Sigmoid colon (tissue), 7 donors: Measurements from ENCODE around the gene EPN3. TPM values are rescaled to one million over a fixed set of nuclear protein-coding genes. Genes with fewer than 3 reads are reported as not detected.

Source experiments
- DNase-seq: peaks from one replicate; pipeline ENCODE4 v3.0.0-alpha.2; 2019
- H3K27ac ChIP-seq, 4 donors: fragments of 200-600 bp; sonication (generic); one replicate each; pipeline ENCODE4 v1.5.1; 2016 to 2019; ENCODE audit warnings: mild to moderate bottlenecking in 1 of 4
- H3K27me3 ChIP-seq, 3 donors: fragments of 200-600 bp; sonication (generic); one replicate each; pipeline ENCODE4 v1.5.1; 2019; ENCODE audit warnings: mild to moderate bottlenecking in 1 of 3
- H3K36me3 ChIP-seq, 4 donors: fragments of 200-600 bp; sonication (generic); one replicate each; pipeline ENCODE4 v1.5.1; 2016 to 2019
- H3K4me1 ChIP-seq, 4 donors: fragments of 200-600 bp; sonication (generic); one replicate each; pipeline ENCODE4 v1.5.1; 2017 to 2019
- H3K4me3 ChIP-seq, 4 donors: fragments of 200-600 bp; sonication (generic); one replicate each; pipeline ENCODE4 v1.5.1; 2017 to 2019; ENCODE audit warnings: mild to moderate bottlenecking in 2 of 4, moderate library complexity in 1 of 4
- H3K9me3 ChIP-seq, 4 donors: fragments of 200-600 bp in 3 of 4; sonication (generic) in 3 of 4; one replicate each; pipeline versions ENCODE4 v1.5.1 to v1.6.1; 2013 to 2019
- CTCF ChIP-seq, 4 experiments: fragments of 450-650 bp in 3 of 4; fragments of 200-600 bp in 1 of 4; IDR thresholded peaks; one replicate each; pipeline ENCODE4 v1.5.1; 2016 to 2019; ENCODE audit warnings: antibody characterized with exemption in 4 of 4, mild to moderate bottlenecking in 3 of 4, moderate library complexity in 2 of 4
- EP300 ChIP-seq, 4 donors: sonication (generic); formaldehyde crosslinking; IDR thresholded peaks; one replicate each; pipeline ENCODE4 v1.6.1; 2017; ENCODE audit warnings: antibody characterized with exemption in 4 of 4
- POLR2A ChIP-seq, 2 donors: fragments of 450-650 bp; IDR thresholded peaks; one replicate each; pipeline ENCODE4 v1.6.1; 2016; ENCODE audit warnings: antibody characterized with exemption in 2 of 2, mild to moderate bottlenecking in 2 of 2, moderate library complexity in 2 of 2
- POLR2AphosphoS5 ChIP-seq, 4 donors: sonication (generic); formaldehyde crosslinking; IDR thresholded peaks; one replicate each; pipeline ENCODE4 v1.6.1; 2017; ENCODE audit warnings: antibody characterized with exemption in 4 of 4
- WGBS, 2 donors: extraction: QIAGEN DNeasy Blood & Tissue Kit; methylation state at CpG; one replicate each; pipeline ENCODE4 v1.1.7; 2013; 5-methylcytosine and 5-hydroxymethylcytosine counted together
- intact Hi-C: fragments of 100-400 bp; cut with DNase I; formaldehyde crosslinking; loops from one replicate; pipeline ENCODE4 v1.15.1; 2023
- polyA plus RNA-seq, 3 donors: library from polyadenylated mRNA; stranded (reverse); fragments of 200-250 nt; gene quantifications; one replicate each; pipeline ENCODE4 v1.2.3, GENCODE V29; 2013
- total RNA-seq, 4 donors: library from RNA; depleted of rRNA; stranded (reverse); fragments of >200 nt; gene quantifications; one replicate each; pipeline ENCODE4 v1.1.0, GENCODE V29; 2016
- donor health status: healthy with polysubstance abuse.
- donor health status: Bipolar disorder and iron deficiency.
- donor health status: healthy.

Gene EPN3
- total and polyA plus RNA-seq, 7 donors, result 23.4 to 31.7 (median 29.5) TPM; not detected in 4

- 59 to 68% methylated on average over 2 of the region's 2 CpGs for WGBS, 2 donors
- intact Hi-C loops, result no loop called here
- H3K36me3 ChIP-seq, result no peaks in the 10 kb centered on the region
- no peak for TF ChIP-seq CTCF (IDR thresholded peaks at IDR 0.05)
- TF ChIP-seq POLR2A (IDR thresholded peaks at IDR 0.05), result no peak
- TF ChIP-seq POLR2AphosphoS5 (IDR thresholded peaks at IDR 0.05), result no peak
- no peak for TF ChIP-seq EP300 (IDR thresholded peaks at IDR 0.05)
- no peak overlapping the region for H3K27ac ChIP-seq
- H3K4me3 ChIP-seq, result no peak overlapping the region
- no peaks in the 10 kb centered on the region for H3K9me3 ChIP-seq
- DNase-seq, result no peak
- peaks cover 0 to 30% (median 17%) of the 10 kb centered on the region in 4 donors for H3K4me1 ChIP-seq
- H3K27me3 ChIP-seq, result peaks cover 11 to 60% (median 28%) of the 10 kb centered on the region in 3 donors
These were observed 34.4 kb downstream of the EPN3 start for GRCh38 chr17:50566886-50567285.

GRCh38 chr17:50568659-50569058 is 36.1 kb downstream of the EPN3 start:
- 80 to 87% methylated on average over 12 of the region's 12 CpGs for WGBS, 2 donors
- Histone ChIP-seq H3K27me3 (peaks cover 0 to 42% (median 13%) of the 10 kb centered on the region in 3 donors), H3K4me1 (peaks cover 0 to 28% (median 13%) of the 10 kb centered on the region in 4 donors), H3K36me3 (no peaks in the 10 kb centered on the region), H3K9me3 (no peaks in the 10 kb centered on the region), H3K27ac (no peak overlapping the region), H3K4me3 (no peak overlapping the region)
- intact Hi-C loops, result no loop called here
- DNase-seq, result no peak
- TF ChIP-seq CTCF (IDR thresholded peaks at IDR 0.05) (no peak), EP300 (IDR thresholded peaks at IDR 0.05) (no peak), POLR2AphosphoS5 (IDR thresholded peaks at IDR 0.05) (no peak), POLR2A (IDR thresholded peaks at IDR 0.05) (no peak)

GRCh38 chr17:50569592-50569991 is 37.1 kb downstream of the EPN3 start:
- TF ChIP-seq POLR2AphosphoS5 (IDR thresholded peaks at IDR 0.05), result no peak
- no peak for TF ChIP-seq POLR2A (IDR thresholded peaks at IDR 0.05)
- TF ChIP-seq EP300 (IDR thresholded peaks at IDR 0.05), result no peak
- no peak for TF ChIP-seq CTCF (IDR thresholded peaks at IDR 0.05)
- Histone ChIP-seq H3K4me1 (peaks cover 0 to 19% (median 10%) of the 10 kb centered on the region in 4 donors), H3K36me3 (no peaks in the 10 kb centered on the region), H3K27ac (no peak overlapping the region), H3K4me3 (no peak overlapping the region), H3K9me3 (no peaks in the 10 kb centered on the region), H3K27me3 (peaks cover 0 to 34% (median 7%) of the 10 kb centered on the region in 3 donors)
- no peak for DNase-seq
- intact Hi-C loops, result no loop called here
- WGBS, 2 donors, result 89 to 92% methylated on average over 7 of the region's 7 CpGs

- intact Hi-C loops, result no loop called here
- Histone ChIP-seq H3K27me3 (peaks cover 0 to 30% (median 2%) of the 10 kb centered on the region in 3 donors), H3K4me1 (peaks cover 0 to 15% (median 6%) of the 10 kb centered on the region in 4 donors), H3K4me3 (no peak overlapping the region), H3K27ac (no peak overlapping the region), H3K9me3 (no peaks in the 10 kb centered on the region), H3K36me3 (no peaks in the 10 kb centered on the region)
- no peak for TF ChIP-seq CTCF (IDR thresholded peaks at IDR 0.05)
- no peak for TF ChIP-seq POLR2A (IDR thresholded peaks at IDR 0.05)
- TF ChIP-seq POLR2AphosphoS5 (IDR thresholded peaks at IDR 0.05), result no peak
- no peak for TF ChIP-seq EP300 (IDR thresholded peaks at IDR 0.05)
- 90 to 91% methylated on average over 8 of the region's 8 CpGs for WGBS, 2 donors
- DNase-seq, result no peak
These were observed 37.5 kb downstream of the EPN3 start for GRCh38 chr17:50570032-50570431.

- no peak for TF ChIP-seq EP300 (IDR thresholded peaks at IDR 0.05)
- TF ChIP-seq POLR2AphosphoS5 (IDR thresholded peaks at IDR 0.05), result no peak
- TF ChIP-seq POLR2A (IDR thresholded peaks at IDR 0.05), result no peak
- no peak for TF ChIP-seq CTCF (IDR thresholded peaks at IDR 0.05)
- Histone ChIP-seq H3K4me3 (no peak overlapping the region), H3K27me3 (peaks cover 0 to 25% (median 0%) of the 10 kb centered on the region in 3 donors), H3K9me3 (no peaks in the 10 kb centered on the region), H3K27ac (no peak overlapping the region), H3K36me3 (no peaks in the 10 kb centered on the region), H3K4me1 (peaks cover 0 to 10% (median 2%) of the 10 kb centered on the region in 4 donors)
- intact Hi-C loops, result no loop called here
- DNase-seq, result no peak
- WGBS, 2 donors, result 65 to 81% methylated on average over 7 of the region's 7 CpGs
These were observed 38.0 kb downstream of the EPN3 start for GRCh38 chr17:50570528-50570927.
